Endometrial microvascular endothelial cells (primary cell): ENCODE results near the gene EVI5. TPM values are rescaled to one million over a fixed set of nuclear protein-coding genes. Genes with fewer than 3 reads are reported as not detected.
"Not testable (repeated sequence)": the region's sequence is repeated elsewhere in the genome, so short reads cannot be mapped to it uniquely, and the experiment has no call there.

ENCODE experiments used
- in situ Hi-C: cut with HindIII; loops from 2 replicates; pipeline ENCODE4 v1.10.0; 2017; ENCODE audit warnings: low sequenced_read_pairs, low pct_unique_long_range_greater_than_20kb; ENCODE audit errors: inconsistent ontology term
- total RNA-seq: library from RNA; depleted of rRNA; stranded (reverse); fragments of >200 nt; gene quantifications from one replicate; pipeline ENCODE4 v1.2.3, GENCODE V29; 2015; ENCODE audit errors: inconsistent ontology term

Gene EVI5
- total RNA-seq, 1 donor from 2014 or later: 15.0 TPM

GRCh38 chr1:92797297-92797696 lies 12.4 kb upstream of the EVI5 start:
- in situ Hi-C loops: no loop called here

DNA sequence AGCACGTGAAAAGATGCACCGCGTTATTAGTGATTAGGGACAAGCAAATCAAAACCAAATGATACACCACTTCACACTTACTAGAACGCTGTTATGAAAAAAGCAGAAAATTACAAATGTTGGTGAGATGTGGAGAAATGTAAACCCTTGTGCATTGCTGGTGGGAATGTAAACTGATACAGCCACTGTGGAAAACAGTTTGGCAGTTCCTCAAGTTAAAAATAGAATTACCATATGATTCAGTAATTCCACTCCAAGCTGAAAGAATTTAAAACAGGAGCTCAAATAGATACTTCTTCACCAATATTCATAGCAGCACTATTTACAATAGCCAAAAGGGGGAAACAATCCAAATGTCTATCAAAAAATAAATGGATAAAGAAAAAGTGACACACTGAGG lies 10.3 kb upstream of the EVI5 start:
- in situ Hi-C loops: no loop called here

DNA sequence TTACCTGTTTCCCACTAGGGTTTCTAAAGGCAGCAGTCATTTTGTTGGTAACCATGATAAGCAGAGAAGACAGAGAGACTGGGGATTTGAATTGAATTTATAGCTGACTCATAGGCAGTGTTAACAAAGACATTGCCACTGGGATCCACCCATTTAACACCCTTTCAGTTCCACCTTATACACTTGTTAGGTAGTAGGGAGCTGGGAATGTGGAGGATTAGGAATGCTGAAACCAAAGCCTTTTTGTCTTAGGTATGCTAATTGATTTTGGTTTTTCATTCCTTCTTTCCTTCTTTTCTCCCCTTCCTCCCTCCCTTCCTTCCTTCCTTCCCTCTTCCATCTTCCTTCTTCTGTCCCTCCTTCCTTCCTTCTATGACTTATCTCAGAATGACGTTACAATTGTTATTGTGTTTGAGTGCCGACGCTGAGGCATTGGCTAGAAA lies 7.5 kb upstream of the EVI5 start:
- in situ Hi-C loops: no loop called here

GRCh38 chr1:92791487-92792066 lies 6.7 kb upstream of the EVI5 start:
- in situ Hi-C loops: no loop called here

DNA sequence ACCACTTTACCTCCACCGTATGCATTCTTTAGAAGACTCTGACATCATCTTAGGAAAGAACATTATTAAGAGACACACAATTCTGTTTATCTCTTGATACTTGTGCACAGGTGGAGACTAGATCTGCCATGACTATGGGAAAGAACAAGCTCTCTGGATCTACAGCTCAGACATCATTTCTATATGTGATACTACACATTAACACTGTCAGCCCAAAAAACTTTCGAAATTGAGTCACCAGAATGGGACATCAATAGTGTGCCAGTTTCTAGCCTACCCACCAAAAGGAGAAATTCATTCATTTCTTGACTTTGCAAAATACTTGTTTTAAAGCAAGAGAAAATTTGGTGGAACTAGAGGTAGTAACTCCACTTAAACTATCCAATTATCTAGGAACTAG lies 6.0 kb upstream of the EVI5 start:
- in situ Hi-C loops: no loop called here

GRCh38 chr1:92790081-92790480 lies 5.2 kb upstream of the EVI5 start:
- in situ Hi-C loops: no loop called here

DNA sequence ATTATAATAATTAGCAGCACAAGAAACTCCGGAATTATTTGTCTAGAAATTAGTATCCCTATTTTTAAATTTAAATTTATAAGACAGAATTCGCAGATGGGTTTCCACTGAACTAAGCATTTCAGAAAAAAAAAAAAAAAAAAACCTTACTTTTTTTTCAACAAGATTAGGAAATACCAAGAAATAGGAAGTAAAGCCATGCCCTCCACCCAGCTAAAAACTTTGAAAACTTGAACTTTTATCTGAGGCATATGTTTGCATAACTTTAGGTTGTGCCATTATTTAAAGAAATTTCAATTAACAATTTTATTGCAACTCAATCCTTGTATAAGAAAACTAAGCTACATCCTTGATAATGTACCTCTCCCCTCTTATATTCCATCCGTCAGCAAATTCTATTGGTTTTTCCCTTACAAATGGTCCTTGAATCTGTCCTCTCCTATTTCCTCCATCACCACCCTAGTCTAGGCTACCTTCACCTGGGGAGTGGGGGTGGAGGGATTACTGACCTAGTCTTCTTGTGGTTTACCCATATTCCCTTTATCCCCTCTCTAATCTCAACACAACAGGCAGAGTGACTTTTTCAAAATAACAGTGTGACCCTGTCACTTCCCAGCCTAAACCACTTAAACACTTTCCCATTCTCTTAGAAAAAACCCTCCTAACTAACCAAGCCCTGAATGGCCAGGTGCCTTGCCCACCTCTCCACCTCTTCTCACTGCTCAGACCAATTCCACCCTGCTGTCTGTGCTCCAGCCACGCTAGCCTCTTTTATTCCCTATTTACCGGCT lies 1.4 kb upstream of the EVI5 start:
- in situ Hi-C loops: no loop called here

DNA sequence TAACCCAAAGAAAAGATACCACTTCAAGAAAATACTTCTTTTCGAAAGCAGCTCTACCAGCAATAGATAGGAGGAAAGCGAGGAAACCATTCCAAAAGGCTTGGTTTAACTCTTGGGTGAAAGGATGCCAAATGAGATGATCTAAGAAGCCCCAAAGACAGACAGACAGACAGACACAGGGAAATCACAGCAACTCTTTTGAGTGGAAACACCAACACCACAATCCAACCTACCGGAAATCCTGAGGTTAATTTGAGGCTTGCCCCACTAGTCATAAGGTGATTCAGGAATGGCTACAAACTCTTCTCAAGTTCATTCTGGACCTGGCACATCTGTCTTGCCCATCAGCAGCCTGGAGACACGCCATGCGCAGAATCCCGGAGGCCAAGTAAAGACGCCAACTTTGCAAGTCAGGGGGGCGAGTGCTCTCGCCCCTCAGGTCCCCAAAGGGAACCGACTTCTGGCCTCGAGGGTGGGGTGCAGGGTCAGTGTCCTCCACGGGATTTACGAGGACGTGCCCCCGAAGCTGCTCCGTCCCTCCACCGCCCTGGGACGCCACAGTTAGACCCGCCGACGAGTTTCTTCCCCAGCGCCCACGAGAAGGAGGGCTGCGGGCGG lies 778 bp downstream of the EVI5 start:
- in situ Hi-C loops: no loop called here

- in situ Hi-C loops: not testable (repeated sequence)
These were observed 1.4 kb downstream of the EVI5 start for GRCh38 chr1:92783550-92783949.

DNA sequence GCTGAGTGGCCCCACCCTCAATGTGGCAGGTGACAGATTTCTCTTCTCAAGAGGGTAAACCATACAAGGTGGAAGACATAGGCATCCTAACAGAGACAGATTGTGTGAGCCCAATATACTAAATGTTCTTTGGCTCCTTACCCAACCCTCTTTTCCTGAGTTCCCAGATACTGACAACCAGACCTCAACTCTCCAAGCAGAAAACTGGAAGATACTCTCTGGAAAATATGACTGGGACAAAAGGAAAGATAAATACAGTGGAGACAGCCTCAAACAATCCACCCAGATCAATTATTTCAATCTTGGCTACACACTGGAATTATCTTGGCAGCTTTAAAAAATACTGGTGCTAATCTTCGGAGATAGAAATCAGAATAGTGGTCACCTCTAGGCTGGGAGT lies 6.5 kb downstream of the EVI5 start:
- in situ Hi-C loops: no loop called here

DNA sequence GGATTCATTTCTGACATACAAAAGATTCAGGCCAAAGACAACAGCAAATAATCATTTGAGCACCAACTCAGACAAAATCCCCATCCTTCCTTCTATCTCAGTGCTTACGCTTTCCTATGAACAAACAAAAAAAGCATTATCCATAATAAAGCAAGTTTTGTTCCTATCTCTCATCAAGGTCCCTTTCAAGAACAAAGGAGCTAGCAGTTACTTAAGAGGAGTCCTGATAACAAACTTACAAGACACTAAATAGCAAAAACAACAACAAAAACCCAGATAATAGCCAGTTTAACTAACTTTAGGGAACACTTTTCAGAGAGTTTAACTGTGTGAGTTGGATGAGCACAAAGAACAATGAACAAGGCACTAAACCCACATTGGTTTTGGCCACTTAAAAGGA lies 10.5 kb downstream of the EVI5 start:
- in situ Hi-C loops: no loop called here

- in situ Hi-C loops: not testable (repeated sequence)
These were observed 11.2 kb downstream of the EVI5 start for GRCh38 chr1:92773749-92774148.

- in situ Hi-C loops: no loop called here
These were observed 15.1 kb downstream of the EVI5 start for GRCh38 chr1:92769856-92770255.

- in situ Hi-C loops: no loop called here
These were observed 16.0 kb downstream of the EVI5 start for GRCh38 chr1:92768915-92769314.

GRCh38 chr1:92768296-92768695 lies 16.6 kb downstream of the EVI5 start:
- in situ Hi-C loops: no loop called here

DNA sequence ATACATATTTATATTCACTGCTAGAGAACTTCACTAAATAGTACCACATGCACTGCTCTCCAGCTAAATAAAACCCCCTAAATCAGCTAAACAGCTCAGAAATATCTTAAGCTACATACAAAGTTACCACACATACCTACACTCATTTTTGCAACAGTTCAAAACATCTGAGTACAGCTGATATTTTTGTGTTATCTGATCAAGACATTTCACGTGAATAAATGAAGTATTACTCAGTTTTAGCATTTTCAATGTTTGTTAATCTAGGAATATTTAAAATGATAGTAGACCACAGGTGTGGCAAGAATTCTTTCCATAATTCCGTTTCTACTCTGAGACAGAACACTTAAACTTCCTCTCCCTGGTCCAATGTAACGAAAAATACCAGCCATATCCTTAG lies 20.8 kb downstream of the EVI5 start:
- in situ Hi-C loops: no loop called here

DNA sequence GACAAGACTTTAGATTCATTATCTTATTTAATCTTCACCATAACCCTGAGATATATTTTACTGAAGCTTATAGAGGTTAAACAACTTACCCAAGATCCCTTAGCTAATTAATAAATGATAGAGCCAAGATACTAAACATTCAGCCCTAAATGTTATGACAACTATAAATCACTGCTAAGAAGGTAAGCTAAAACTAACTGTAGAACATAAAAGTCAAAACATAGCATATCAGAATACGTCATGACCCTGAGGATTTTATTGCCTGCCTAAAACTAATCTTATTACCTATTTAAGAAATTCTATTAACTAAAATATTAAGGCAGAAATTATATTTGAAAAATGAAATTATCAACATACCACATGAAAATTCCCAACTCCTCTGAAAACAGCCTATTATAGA lies 22.6 kb downstream of the EVI5 start:
- in situ Hi-C loops: no loop called here

GRCh38 chr1:92759361-92759760 lies 25.5 kb downstream of the EVI5 start:
- in situ Hi-C loops: no loop called here

DNA sequence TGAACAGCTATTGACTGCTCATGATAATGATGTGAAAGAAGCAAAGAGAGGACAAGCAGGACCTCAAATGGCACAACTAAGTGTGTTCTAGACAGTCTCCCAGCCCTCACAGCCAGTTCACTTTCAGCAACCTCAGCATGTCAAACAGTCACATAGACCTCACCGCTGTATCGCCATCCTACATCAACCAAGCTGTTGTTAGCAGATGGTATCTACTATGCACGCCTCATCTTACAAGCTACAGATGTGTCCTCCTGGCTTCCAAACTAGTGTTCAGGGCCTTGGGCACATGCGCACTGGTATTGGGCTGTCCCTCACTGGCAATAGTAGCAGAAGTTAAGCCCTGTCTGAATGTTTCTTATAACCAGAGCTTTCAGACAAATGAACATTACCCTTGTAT lies 28.4 kb downstream of the EVI5 start:
- in situ Hi-C loops: no loop called here
